Common myeloid progenitor, CD34-positive (primary cell): ENCODE results near the gene UBE2S.
"Not testable (repeated sequence)": the region's sequence is repeated elsewhere in the genome, so short reads cannot be mapped to it uniquely, and the experiment has no call there.

Source experiments
- CTCF ChIA-PET: fragments of 350-600 bp; sonication (Branson Sonifier 250); formaldehyde crosslinking; loops from one replicate; lab custom pipeline; 2021; ENCODE audit warnings: antibody characterized with exemption; lab: Charles Lee
- POLR2A ChIA-PET: fragments of 350-600 bp; sonication (Branson Sonifier 250); formaldehyde crosslinking; loops from one replicate; lab custom pipeline; 2021; ENCODE audit warnings: antibody characterized with exemption; lab: Charles Lee
- DNase-seq, 3 donors: peaks; one replicate each; pipeline versions ENCODE4 v3.0.0 to v3.0.0-alpha.2; 2013
- H3K27ac ChIP-seq, 2 experiments: 1 replicate in 1 of 2; 2 replicates in 1 of 2; pipeline ENCODE4 v1.7.0; 2013; ENCODE audit warnings: inconsistent platforms in 2 of 2, low read length in 2 of 2, mild to moderate bottlenecking in 2 of 2, low read depth in 1 of 2, moderate library complexity in 1 of 2; ENCODE audit not compliant: severe bottlenecking in 2 of 2, insufficient read depth in 1 of 2, poor library complexity in 1 of 2
- H3K27me3 ChIP-seq, 5 experiments: replicated peaks in 2 of 5; 1 replicate in 3 of 5; 2 replicates in 2 of 5; pipeline versions ENCODE4 v1.6.1 to v1.7.0; 2013; ENCODE audit warnings: low read length in 4 of 5, mild to moderate bottlenecking in 2 of 5, moderate library complexity in 2 of 5, inconsistent platforms in 1 of 5; ENCODE audit not compliant: insufficient read depth in 5 of 5, control insufficient read depth in 4 of 5
- H3K36me3 ChIP-seq, 4 experiments: 1 replicate in 2 of 4; 2 replicates in 2 of 4; pipeline versions ENCODE4 v1.6.1 to v1.7.0; 2013; ENCODE audit warnings: low read length in 3 of 4, control low read depth in 1 of 4, mild to moderate bottlenecking in 1 of 4; ENCODE audit not compliant: control insufficient read depth in 4 of 4, insufficient read depth in 4 of 4
- H3K4me1 ChIP-seq, 4 experiments: 1 replicate in 3 of 4; 2 replicates in 1 of 4; pipeline versions ENCODE4 v1.6.1 to v1.7.1; 2013; ENCODE audit warnings: low read length in 3 of 4, mild to moderate bottlenecking in 3 of 4, control low read depth in 1 of 4, inconsistent platforms in 1 of 4, moderate library complexity in 1 of 4; ENCODE audit not compliant: control insufficient read depth in 4 of 4, insufficient read depth in 4 of 4; ENCODE audit errors: control extremely low read depth in 1 of 4
- H3K4me3 ChIP-seq, 7 experiments: 1 replicate in 4 of 7; 2 replicates in 3 of 7; pipeline versions ENCODE4 v1.5.1 to v1.7.0; 2013; ENCODE audit warnings: mild to moderate bottlenecking in 7 of 7, low read length in 6 of 7, moderate library complexity in 6 of 7, inconsistent platforms in 2 of 7, low read depth in 2 of 7, control low read depth in 1 of 7; ENCODE audit not compliant: insufficient read depth in 4 of 7, control insufficient read depth in 1 of 7; ENCODE audit errors: extremely low read depth in 1 of 7
- H3K9me3 ChIP-seq, 5 experiments: 1 replicate in 4 of 5; 2 replicates in 1 of 5; pipeline versions ENCODE4 v1.6.1 to v1.7.1; 2013; ENCODE audit warnings: low read length in 4 of 5, mild to moderate bottlenecking in 2 of 5, inconsistent platforms in 1 of 5, low read depth in 1 of 5, moderate library complexity in 1 of 5; ENCODE audit not compliant: control insufficient read depth in 4 of 5, insufficient read depth in 2 of 5; ENCODE audit errors: control extremely low read depth in 1 of 5
- WGBS: methylation state at CpG from one replicate; pipeline ENCODE4 v1.1.5; 2013; ENCODE audit not compliant: insufficient coverage; 5-methylcytosine and 5-hydroxymethylcytosine counted together

The UBE2S gene

GRCh38 chr19:55419624-55420236 lies 12.1 kb upstream of the UBE2S start:
- H3K4me3 ChIP-seq, result no peak overlapping the region
- peaks cover 6 to 40% (median 31%) of the 10 kb centered on the region in 4 experiments for H3K4me1 ChIP-seq
- 86% methylated on average over 4 of the region's 5 CpGs for WGBS
- H3K27me3 ChIP-seq, result no peaks in the 10 kb centered on the region
- no peaks in the 10 kb centered on the region for H3K36me3 ChIP-seq
- POLR2A ChIA-PET, result no interaction called here
- CTCF ChIA-PET, result interaction anchor here (0.7 to 3.5 kb wide), 9 partner anchors 10 to 279 kb away, joined by 3 to 21 read pairs (median 3); partner anchors contain the start of gene KMT5C
- peaks cover 0 to 4% (median 0%) of the 10 kb centered on the region in 5 experiments for H3K9me3 ChIP-seq
- DNase-seq, result no peak
- no peak overlapping the region for H3K27ac ChIP-seq

GRCh38 chr19:55419103-55419502 lies 11.5 kb upstream of the UBE2S start:
- H3K27ac ChIP-seq, result no peak overlapping the region
- no peak overlapping the region for H3K4me3 ChIP-seq
- peaks cover 6 to 40% (median 31%) of the 10 kb centered on the region in 4 experiments for H3K4me1 ChIP-seq
- ChIA-PET CTCF (interaction anchor here (1.0 to 3.5 kb wide), 11 partner anchors 9 to 126 kb away, joined by 3 to 21 read pairs (median 6); partner anchors contain the start of gene KMT5C), POLR2A (interaction anchor here (1.2 kb wide), 1 partner anchor 11 kb away, joined by 4 read pairs; the partner anchor contains the start of gene UBE2S)
- no peak for DNase-seq
- no peaks in the 10 kb centered on the region for H3K27me3 ChIP-seq
- H3K36me3 ChIP-seq, result no peaks in the 10 kb centered on the region
- 100% methylated on average over 1 of the region's 5 CpGs for WGBS
- H3K9me3 ChIP-seq, result peaks cover 0 to 4% (median 0%) of the 10 kb centered on the region in 5 experiments

GRCh38 chr19:55418185-55418584 lies 10.6 kb upstream of the UBE2S start:
- CTCF ChIA-PET, result interaction anchor here (0.8 to 3.5 kb wide), 22 partner anchors 8 to 284 kb away, joined by 3 to 21 read pairs (median 4); partner anchors contain the start of genes TMEM150B and TMEM238

GRCh38 chr19:55410168-55410567 lies 2.6 kb upstream of the UBE2S start:
- no CpG with 5 or more reads among the region's 2 CpGs for whole genome bisulfite sequencing
- no peak for DNase-seq
- ChIA-PET POLR2A (no interaction called here), CTCF (interaction anchor here (0.6 to 2.7 kb wide), 3 partner anchors 9 to 321 kb away, joined by 3 to 11 read pairs (median 7); no protein-coding TSS in a partner anchor)
- Histone ChIP-seq H3K36me3 (peaks cover 0 to 16% (median 10%) of the 10 kb centered on the region in 4 experiments), H3K4me1 (peaks cover 5 to 24% (median 22%) of the 10 kb centered on the region in 4 experiments), H3K9me3 (peaks cover 0 to 6% (median 2%) of the 10 kb centered on the region in 5 experiments), H3K27me3 (no peaks in the 10 kb centered on the region), H3K27ac (no peak overlapping the region), H3K4me3 (no peak overlapping the region)

More at GRCh38 chr19:55418185-55418584, 10.6 kb upstream of the UBE2S start:
- Histone ChIP-seq H3K27me3 (no peaks in the 10 kb centered on the region), H3K9me3 (peaks cover 0 to 4% (median 0%) of the 10 kb centered on the region in 5 experiments), H3K27ac (no peak overlapping the region), H3K4me3 (no peak overlapping the region), H3K36me3 (no peaks in the 10 kb centered on the region), H3K4me1 (peaks cover 6 to 40% (median 31%) of the 10 kb centered on the region in 4 experiments)
- peak; percentile 78 to 86 (median 82) for DNase-seq
- POLR2A ChIA-PET, result interaction anchor here (0.5 to 1.2 kb wide), 2 partner anchors 10 to 354 kb away, joined by 4 to 6 read pairs; partner anchors contain the start of gene UBE2S
- 31% methylated on average over 6 of the region's 7 CpGs for WGBS

- CTCF ChIA-PET, result interaction anchor here (0.6 to 2.7 kb wide), 5 partner anchors 10 to 117 kb away, joined by 3 to 11 read pairs (median 4); no protein-coding TSS in a partner anchor
- Histone ChIP-seq H3K4me1 (peaks cover 5 to 24% (median 22%) of the 10 kb centered on the region in 4 experiments), H3K36me3 (peaks cover 0 to 22% (median 15%) of the 10 kb centered on the region in 4 experiments)
- not testable (repeated sequence) for H3K27ac ChIP-seq, H3K4me3 ChIP-seq, H3K27me3 ChIP-seq, DNase-seq, H3K9me3 ChIP-seq
- POLR2A ChIA-PET, result interaction anchor here (1.5 kb wide), 1 partner anchor 45 kb away, joined by 3 read pairs; no protein-coding TSS in a partner anchor
- 75% methylated on average over 4 of the region's 8 CpGs for WGBS
These were observed 1.6 kb upstream of the UBE2S start for GRCh38 chr19:55409179-55409578.

GRCh38 chr19:55408533-55408872 lies 915 bp upstream of the UBE2S start:
- Histone ChIP-seq H3K27ac (peak overlapping the region; percentile 65 to 85), H3K27me3 (no peaks in the 10 kb centered on the region), H3K4me1 (peaks cover 5 to 24% (median 22%) of the 10 kb centered on the region in 4 experiments), H3K9me3 (peaks cover 0 to 6% (median 2%) of the 10 kb centered on the region in 5 experiments), H3K36me3 (peaks cover 2 to 26% (median 18%) of the 10 kb centered on the region in 4 experiments), H3K4me3 (peak overlapping the region in 5 of 7 experiments; percentile 55 to 78 (median 57))
- WGBS, result 71% methylated on average over 9 of the region's 9 CpGs
- no peak for DNase-seq
- CTCF ChIA-PET, result interaction anchor here (1.2 to 2.7 kb wide), 4 partner anchors 11 to 116 kb away, joined by 3 to 11 read pairs (median 5); no protein-coding TSS in a partner anchor
- POLR2A ChIA-PET, result interaction anchor here (1.2 to 1.6 kb wide), 3 partner anchors 45 to 149 kb away, joined by 3 to 8 read pairs (median 8); partner anchors contain the start of genes ISOC2 and PPP6R1
